Measurements from ENCODE around the gene SELENOI.
"Not testable (repeated sequence)": the region's sequence is repeated elsewhere in the genome, so short reads cannot be mapped to it uniquely, and the experiment has no call there.

Gene SELENOI

DNA sequence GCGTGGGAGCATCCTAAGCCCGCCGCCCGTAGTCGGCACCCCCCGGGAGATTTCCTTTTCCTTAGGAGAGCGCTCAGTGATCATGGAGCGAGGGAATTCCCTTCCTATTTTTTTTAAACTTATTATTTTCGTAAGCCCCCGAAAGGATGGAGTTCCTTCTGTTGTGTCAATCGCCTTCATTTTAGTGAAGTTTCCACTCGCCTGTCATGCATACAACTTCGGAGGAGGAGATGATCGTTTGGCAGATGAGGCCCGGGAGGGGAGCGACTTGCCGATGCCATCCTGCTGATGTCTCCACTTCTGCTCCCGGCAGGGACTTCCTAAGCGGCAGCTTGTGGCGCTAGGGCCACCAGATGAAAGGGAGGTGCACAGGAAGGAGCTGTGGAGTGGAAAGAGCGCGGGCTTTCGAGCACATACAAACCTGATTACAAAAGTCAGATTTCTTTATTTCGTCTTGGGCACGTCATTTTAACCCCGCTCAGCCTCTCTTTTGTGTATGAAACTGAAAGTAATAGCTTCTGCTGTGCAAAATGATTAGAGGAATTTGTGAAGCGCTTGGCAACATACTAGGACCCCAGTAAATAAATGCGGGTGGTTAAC is 611 bp downstream of the SELENOI start, which contains the start of gene ADGRF3:
TSS of gene ADGRF3 (minus strand) at position 336 of the 600 bp plus-strand sequence. CDS start 555 bp downstream, outside the sequence.
- in situ Hi-C loops (cut with MboI; ENCODE audit: low sequenced_read_pairs, unreplicated experiment), result loop anchor here (25.0 kb wide), 1 partner anchor 359 kb away; the partner anchor contains the start of gene KIF3C
- DNase-seq (ENCODE audit: low spot score), result peak; percentile 42
- TF ChIP-seq, protein P1, sequence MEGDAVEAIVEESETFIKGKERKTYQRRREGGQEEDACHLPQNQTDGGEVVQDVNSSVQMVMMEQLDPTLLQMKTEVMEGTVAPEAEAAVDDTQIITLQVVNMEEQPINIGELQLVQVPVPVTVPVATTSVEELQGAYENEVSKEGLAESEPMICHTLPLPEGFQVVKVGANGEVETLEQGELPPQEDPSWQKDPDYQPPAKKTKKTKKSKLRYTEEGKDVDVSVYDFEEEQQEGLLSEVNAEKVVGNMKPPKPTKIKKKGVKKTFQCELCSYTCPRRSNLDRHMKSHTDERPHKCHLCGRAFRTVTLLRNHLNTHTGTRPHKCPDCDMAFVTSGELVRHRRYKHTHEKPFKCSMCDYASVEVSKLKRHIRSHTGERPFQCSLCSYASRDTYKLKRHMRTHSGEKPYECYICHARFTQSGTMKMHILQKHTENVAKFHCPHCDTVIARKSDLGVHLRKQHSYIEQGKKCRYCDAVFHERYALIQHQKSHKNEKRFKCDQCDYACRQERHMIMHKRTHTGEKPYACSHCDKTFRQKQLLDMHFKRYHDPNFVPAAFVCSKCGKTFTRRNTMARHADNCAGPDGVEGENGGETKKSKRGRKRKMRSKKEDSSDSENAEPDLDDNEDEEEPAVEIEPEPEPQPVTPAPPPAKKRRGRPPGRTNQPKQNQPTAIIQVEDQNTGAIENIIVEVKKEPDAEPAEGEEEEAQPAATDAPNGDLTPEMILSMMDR (IDR thresholded peaks at IDR 0.05; ENCODE audit: borderline replicate concordance, control extremely low read depth, extremely low read depth, insufficient read depth, missing control alignments), result no peak

DNA sequence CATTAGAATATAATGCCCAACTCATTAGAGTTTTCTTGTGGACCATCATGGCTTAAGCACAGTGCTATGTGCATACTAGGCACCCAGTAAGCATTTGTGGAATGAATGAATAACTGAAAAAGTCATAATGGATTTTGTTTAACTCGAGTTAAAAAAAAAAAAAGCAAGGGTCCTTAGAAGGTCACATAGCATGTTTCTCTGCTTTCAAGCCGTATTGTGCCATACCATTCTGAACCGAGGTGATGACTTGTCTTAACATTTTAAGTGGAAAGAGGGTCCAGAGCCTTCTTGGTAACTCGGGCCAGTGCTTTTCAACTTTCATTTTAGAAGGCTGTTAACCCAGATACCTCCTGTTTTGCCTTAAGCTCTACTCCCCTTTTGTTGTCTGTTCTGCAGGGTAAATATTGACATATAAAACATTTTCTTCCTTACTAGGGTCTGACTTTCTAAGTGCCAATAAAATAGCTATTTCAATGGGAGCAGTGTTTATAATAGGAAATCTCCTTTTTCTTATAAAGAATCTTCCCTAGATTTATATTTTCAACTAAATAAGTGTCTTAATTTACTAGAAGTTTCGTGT is 1.4 kb downstream of the SELENOI start:
- in situ Hi-C loops (cut with MboI; ENCODE audit: low sequenced_read_pairs, unreplicated experiment), result loop anchor here (25.0 kb wide), 1 partner anchor 360 kb away; the partner anchor contains the start of gene KIF3C
- no peak for DNase-seq (ENCODE audit: low spot score)
- TF ChIP-seq, protein P1 (IDR thresholded peaks at IDR 0.05; ENCODE audit: borderline replicate concordance, control extremely low read depth, extremely low read depth, insufficient read depth, missing control alignments), result no peak

DNA sequence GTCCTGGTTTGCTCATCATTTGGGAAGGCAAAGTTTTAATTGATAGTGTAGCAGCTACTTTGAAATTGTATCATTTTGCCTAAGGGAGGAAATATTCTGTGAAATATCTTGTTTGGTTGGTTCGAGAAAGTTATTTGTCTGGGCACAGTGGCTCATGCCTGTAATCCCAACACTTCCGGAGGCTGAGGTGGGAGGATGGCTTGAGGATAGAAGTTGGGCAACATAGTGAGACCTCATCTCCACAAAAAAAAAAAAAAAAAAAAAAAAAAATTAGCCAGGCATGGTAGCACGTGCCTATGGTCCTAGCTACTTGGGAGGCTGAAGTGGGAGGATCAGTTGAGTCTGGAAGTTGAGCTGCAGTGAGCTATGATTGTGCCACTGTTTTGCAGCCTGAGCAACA is 3.7 kb downstream of the SELENOI start:
- no peak for DNase-seq (ENCODE audit: low spot score)
- in situ Hi-C loops (cut with MboI; ENCODE audit: low sequenced_read_pairs, unreplicated experiment), result loop anchor here (25.0 kb wide), 1 partner anchor 362 kb away; the partner anchor contains the start of gene KIF3C
- TF ChIP-seq, protein P1 (IDR thresholded peaks at IDR 0.05; ENCODE audit: borderline replicate concordance, control extremely low read depth, extremely low read depth, insufficient read depth, missing control alignments), result no peak

DNA sequence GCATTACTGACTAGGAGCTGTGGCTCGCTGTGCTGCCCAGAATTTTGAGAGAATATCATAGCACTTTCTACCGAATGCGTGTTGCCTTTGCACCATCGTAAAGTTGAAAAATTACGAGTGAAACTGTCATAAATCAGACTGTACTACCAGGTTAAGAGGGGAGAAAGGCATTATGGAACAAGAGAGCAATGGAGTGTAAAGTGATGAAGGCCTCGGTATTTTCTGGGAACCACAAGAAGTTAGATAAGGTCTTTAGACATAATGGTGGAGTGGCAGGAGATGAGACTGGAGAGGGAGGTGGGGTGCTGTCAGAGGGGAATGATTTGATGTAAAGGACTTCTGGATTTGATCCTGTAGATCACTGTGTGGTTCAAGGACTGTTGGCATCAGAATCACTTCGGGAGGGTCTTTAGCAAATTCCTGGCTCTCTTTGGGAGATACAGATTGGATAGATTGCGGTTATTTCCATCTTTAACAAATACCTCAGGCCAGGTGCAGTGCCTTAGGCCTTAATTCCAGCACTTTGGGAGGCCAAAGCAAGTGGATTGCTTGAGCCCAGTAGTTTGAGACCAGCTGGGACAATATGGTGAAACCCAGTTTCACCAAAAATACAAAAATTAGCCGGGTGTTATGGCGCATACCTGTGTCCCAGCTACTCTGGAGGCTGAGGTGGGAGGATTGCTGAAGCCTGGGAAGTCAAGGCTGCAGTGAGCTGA is 5.6 kb downstream of the SELENOI start:
- DNase-seq (ENCODE audit: low spot score), result no peak
- in situ Hi-C loops (cut with MboI; ENCODE audit: low sequenced_read_pairs, unreplicated experiment), result no loop called here
- TF ChIP-seq, protein P1 (IDR thresholded peaks at IDR 0.05; ENCODE audit: borderline replicate concordance, control extremely low read depth, extremely low read depth, insufficient read depth, missing control alignments), result no peak

DNA sequence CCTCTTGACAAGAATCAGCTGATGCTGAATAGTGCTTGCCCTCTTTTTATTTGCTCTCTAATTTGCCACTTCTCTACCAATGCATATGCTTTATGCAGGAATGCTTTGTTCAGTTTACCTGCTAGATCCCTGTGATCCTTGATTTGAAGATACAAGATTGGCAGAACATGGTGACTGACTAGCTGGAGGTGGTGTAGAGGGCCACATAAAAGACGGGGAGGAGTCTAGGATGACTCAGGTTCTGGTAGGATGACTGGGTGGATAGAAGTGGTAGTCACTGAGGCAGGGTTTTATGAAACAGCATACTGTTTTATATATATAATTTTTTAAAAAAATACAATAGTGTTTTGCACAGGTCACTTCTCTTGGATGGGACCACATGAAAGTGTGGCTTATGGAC is 6.9 kb downstream of the SELENOI start:
- in situ Hi-C loops (cut with MboI; ENCODE audit: low sequenced_read_pairs, unreplicated experiment), result no loop called here
- no peak for DNase-seq (ENCODE audit: low spot score)
- TF ChIP-seq, protein P1 (IDR thresholded peaks at IDR 0.05; ENCODE audit: borderline replicate concordance, control extremely low read depth, extremely low read depth, insufficient read depth, missing control alignments), result no peak

DNA sequence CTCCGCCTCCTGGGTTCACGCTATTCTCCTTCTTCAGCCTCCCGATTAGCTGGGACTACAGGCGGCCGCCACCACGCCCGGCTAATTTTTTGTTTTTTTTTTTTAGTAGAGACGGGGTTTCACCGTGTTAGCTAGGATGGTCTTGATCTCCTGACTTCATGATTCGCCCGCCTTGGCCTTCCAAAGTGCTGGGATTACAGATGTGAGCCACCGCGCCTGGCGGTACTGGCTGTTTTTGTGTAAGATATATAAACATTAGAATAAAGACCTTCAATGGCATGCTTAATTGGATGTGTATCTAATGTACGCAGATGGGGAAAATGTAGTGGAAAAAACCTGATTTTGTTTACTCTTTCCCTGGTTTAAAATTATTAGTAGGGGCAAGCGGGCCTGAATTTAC is 8.5 kb downstream of the SELENOI start:
- DNase-seq (ENCODE audit: low spot score); in situ Hi-C loops (cut with MboI; ENCODE audit: low sequenced_read_pairs, unreplicated experiment): not testable (repeated sequence)
